ENCODE data around the gene EML6.
A peak's percentile ranks its signal among the peaks of the same experiment; 100 is the strongest.
"Not testable (repeated sequence)": the region's sequence is repeated elsewhere in the genome, so short reads cannot be mapped to it uniquely, and the experiment has no call there.

EML6 gene

DNA sequence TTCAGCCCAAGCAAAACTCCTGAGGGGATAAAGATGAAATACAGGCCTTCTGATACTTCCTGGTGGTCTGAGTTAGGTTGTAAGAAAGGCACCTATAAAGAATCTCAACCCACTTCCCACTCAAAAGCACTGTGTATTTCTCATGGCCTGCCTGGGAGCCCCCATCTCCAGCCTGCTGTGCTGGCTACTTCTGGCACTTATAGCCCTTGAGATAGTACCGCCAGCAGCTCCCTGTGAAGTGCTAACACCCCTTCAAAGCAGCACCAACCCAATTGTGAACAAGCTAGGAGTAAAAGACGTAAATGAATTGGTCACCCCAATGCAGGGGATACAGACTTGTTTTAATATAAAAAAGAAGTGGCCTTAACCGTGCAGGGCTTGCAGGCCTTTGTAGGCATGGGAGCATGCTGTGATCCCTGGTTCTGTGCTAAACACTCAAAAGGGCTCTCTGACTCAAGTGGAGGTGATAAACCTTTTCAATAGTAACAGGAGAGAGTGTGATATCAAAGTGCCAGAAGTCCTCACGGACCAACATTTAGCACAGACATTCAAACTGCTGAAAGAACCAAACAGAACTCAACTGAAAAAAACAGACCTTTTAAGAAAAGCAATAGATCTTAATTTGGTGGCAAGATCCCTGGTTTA is 246.0 kb downstream of the EML6 start:
- no peak for DNase-seq

GRCh38 chr2:54969940-54970338 is 246.5 kb downstream of the EML6 start:
- DNase-seq: no peak

DNA sequence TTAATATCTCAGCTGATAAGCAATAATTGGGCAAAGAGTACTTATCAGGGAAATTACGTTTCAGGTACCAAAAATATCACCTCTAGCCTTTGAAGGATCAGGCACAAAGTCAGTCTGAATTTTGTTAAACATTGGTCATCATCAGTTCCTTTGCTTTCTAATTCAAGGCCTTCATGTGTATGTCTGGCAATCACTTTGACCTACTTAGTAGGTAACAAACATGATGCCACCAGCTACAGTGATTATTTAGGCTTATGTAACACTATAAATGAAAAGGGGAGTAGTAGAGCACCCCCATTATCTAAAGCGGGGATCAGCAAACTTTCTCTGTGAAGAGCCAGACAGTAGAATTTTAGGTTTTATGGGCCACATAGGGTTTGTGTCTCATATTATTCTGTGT is 251.7 kb downstream of the EML6 start:
- DNase-seq: no peak

DNA sequence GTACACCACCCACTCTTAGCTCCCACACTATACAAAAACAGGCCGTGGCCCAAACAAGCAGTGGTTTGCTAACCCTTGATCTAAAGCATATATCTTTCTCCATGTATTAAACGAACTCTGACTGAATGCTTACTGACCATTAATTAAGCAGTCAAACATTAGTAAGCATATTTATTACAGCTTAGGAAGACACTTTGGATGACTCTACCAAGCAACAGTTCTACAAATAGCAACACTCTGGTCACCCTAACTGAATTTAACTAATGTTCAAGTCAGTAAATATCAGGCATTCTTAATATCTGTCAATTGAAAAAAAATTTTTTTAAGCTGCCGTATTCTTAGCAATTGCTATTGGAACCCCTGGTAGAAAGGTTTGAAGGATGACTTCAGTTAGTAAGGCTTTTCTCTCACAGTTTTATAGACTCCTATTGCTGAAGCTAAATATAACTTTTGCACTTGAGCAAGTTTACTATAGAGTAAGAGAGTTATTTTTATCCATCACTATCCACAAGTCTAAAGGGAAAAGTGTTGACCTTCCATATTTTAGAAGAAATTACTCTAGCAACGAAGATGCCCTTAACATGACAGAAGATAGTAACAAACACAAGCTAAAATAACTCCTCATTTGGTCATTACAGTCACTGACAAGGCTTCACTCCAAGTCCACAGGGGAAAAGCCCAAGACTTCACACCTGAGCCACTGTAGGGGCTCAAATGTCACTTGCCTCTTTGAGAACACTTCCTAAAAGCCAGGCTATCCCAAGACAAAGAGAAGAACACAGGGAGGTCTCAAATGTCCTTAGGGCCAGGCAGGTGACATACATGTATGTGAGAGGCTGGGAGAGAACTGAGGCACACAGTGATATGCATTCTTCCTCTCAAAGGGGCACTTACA is 252.4 kb downstream of the EML6 start:
- DNase-seq: no peak

- no peak for DNase-seq
Observed at GRCh38 chr2:54977149-54977548, 253.7 kb downstream of the EML6 start.

GRCh38 chr2:54979321-54980044 is 256.0 kb downstream of the EML6 start:
- DNase-seq: no peak

DNA sequence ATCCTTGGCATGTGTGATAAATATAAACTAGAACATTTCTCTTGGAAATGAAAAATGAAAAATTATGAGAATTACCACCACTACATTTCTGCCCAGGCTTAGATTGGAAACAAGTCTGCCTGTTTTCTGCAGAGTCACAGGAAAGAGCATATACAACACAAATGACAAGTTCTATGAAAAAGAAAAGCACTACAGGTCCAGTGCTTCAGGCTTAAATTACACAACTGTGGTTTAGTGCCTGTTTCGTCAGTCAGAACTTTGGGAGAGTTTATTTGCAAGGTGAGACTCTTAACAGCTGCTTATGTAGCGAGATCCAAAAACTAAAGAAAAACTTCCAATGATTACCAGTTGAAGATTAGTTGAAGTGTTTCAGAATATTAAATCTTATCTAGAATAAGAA is 257.9 kb downstream of the EML6 start:
- no peak for DNase-seq

GRCh38 chr2:54983345-54984220 is 260.1 kb downstream of the EML6 start:
- DNase-seq: no peak

DNA sequence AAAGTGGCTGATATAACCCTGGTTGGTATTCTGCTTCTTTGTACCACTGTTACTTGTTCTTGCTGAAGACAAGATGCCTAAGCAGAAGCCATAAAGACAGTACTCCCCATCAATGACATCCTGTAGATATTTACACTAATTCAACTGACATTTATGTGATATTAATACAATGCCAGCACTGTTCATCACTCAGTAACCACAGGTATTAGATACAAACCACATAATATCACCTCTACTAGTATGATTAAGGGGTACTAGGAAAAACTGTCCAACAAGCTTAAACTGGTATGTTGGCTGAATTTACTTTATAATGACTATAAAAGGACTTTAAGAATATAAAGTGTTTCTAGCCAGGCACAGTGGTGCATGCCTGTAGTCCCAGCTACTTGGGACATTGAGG is 261.0 kb downstream of the EML6 start:
- DNase-seq: no peak

GRCh38 chr2:54986264-54986663 is 262.8 kb downstream of the EML6 start:
- DNase-seq: no peak

- no peak for DNase-seq
Observed at GRCh38 chr2:54988612-54989011, 265.1 kb downstream of the EML6 start.

DNA sequence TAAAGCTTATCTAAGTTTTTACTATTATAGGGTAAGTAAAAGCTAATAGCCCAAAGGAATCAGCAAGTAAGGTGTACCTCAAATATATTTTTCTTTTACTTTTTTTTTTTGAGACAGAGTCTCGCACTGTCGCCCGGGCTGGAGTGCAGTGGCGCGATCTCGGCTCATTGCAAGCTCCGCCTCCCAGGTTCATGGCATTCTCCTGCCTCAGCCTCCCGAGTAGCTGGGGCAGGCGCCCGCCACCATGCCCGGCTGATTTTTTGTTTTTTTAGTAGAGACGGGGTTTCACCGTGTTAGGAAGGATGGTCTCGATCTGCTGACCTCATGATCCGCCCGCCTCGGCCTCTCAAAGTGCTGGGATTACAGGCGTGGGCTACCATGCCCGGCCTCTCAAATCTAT is 267.2 kb downstream of the EML6 start:
- not testable (repeated sequence) for DNase-seq

DNA sequence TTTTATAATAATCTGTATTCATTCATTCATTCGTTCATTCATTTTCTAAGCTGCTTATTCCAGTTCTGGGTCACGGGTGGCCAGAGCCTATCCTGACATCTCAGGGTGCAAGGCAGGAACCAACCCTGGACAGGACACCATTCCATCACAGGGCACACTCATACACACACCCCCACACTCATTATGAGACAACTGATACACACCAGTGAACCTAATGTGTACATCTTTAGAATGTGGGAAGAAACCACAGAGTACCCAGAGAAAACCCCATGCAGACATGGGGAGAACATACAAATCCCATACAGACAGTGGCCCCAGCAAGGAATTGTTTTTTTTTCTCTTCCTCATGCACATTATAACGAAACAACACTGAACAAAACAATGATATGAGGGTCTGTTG is 272.1 kb downstream of the EML6 start:
- DNase-seq: no peak

DNA sequence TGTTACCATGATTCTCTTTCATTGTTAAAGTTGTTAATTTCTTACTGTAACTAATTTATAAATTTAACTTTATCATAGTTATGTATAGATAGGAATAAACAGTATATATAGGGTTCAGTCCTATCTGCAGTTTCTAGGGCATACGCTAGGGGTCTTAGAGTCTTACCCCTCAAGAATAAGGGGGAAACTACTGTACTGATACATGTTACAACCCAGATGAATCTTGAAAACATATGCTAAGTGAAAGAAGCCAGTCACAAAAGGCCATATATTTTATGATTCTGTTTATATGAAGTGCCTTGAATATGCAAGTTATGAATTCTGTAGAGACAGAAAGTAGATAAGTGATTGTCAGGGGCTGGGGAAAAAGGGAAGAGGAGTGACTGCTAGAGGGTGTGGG is 274.4 kb downstream of the EML6 start:
- no peak for DNase-seq

DNA sequence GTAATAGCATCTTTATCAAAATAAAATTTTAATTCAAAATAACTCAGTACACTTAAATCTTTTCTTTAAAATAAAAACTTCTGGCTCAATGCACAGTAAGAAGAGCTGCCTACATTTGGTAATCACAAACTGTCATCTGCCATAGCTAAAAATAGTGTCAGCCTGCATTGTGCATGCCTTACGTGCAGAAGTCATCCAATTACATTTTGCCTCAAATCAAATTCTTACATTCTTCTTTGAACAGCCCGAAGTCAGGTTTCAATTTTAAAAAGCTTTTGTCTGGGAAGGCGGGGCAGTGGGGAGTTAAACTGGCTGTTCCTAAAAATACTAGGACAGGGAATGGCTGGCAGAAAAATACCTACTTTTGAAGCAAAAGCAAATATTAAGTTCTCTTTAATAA is 275.7 kb downstream of the EML6 start:
- no peak for DNase-seq

GRCh38 chr2:55000341-55000740 is 276.9 kb downstream of the EML6 start:
- no peak for DNase-seq

DNA sequence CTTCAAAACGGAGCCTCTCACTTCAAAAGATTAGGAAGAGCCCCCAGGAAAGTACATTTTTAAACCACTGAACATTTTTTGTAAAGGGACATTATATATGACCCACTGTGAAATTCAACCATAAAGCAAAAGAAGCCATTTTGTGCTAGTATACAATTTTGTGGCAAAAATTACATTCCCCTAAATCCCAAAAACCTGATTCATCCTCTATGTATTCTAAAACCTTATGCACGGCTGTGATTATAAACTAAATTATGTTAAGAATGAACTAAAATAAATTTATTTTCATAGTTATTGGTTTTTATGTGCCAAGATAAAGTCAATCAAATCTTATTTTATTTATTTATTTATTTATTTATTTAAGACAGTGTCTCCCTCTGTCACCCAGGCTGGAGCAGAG is 278.3 kb downstream of the EML6 start:
- DNase-seq: no peak

GRCh38 chr2:55003706-55004639 is 280.5 kb downstream of the EML6 start:
- no peak for DNase-seq

DNA sequence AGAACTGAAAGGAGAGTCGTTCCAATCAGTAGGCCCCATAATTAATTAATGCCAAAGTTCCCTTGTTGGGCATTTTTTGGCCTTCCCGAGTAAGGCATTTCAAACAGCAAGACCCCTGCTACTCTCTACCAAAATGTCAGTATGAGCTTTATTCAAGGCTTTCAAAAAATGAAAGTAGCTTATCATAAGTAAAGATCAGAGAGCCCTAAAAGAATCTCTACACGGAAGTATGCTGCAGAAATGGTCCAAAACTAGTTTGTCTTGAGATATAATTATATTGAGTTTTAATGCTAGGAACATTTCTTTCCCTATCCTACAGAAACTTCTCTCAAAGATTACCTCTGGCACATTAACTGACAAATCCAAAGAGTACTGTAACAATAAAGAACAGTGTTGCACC is 282.8 kb downstream of the EML6 start:
- no peak for DNase-seq

GRCh38 chr2:55009277-55010060 is 286.0 kb downstream of the EML6 start:
- no peak for DNase-seq

DNA sequence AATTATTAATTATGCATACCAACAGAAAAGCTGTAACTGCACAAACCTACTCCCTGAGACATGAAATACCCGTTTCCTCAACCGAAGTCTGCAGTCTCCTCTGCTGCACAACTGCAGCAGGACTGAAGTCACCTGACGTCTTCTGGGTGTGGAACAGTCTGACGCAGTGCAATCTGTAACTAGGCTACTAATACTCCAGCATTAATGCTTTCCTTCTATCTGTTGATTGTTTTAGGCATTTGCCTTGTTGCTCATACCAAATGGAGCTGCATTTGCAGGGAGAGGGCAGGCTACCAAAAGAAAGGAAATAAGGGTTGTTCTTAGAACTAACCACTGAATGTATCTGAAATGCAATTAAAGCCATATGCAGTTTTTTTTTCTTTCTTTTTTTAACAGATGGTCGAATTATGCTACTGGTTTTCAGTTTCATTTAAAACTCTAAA is 286.7 kb downstream of the EML6 start:
- peak in 1 of 2 experiments; percentile 25 for DNase-seq

Data from stimulated activated CD4-positive, alpha-beta T cell treated with anti-CD3 and anti-CD28 coated beads, Interleukin-4, amount 100 ng/mL, for 4 hours (primary cell).